ENCODE data around the gene THOC5. TPM values are rescaled to one million over a fixed set of nuclear protein-coding genes. Genes with fewer than 3 reads are reported as not detected.
A peak's percentile ranks its signal among the peaks of the same experiment; 100 is the strongest.

The THOC5 gene
- total RNA-seq, 1 donor from 2014 or later, result 33.0 TPM

DNA sequence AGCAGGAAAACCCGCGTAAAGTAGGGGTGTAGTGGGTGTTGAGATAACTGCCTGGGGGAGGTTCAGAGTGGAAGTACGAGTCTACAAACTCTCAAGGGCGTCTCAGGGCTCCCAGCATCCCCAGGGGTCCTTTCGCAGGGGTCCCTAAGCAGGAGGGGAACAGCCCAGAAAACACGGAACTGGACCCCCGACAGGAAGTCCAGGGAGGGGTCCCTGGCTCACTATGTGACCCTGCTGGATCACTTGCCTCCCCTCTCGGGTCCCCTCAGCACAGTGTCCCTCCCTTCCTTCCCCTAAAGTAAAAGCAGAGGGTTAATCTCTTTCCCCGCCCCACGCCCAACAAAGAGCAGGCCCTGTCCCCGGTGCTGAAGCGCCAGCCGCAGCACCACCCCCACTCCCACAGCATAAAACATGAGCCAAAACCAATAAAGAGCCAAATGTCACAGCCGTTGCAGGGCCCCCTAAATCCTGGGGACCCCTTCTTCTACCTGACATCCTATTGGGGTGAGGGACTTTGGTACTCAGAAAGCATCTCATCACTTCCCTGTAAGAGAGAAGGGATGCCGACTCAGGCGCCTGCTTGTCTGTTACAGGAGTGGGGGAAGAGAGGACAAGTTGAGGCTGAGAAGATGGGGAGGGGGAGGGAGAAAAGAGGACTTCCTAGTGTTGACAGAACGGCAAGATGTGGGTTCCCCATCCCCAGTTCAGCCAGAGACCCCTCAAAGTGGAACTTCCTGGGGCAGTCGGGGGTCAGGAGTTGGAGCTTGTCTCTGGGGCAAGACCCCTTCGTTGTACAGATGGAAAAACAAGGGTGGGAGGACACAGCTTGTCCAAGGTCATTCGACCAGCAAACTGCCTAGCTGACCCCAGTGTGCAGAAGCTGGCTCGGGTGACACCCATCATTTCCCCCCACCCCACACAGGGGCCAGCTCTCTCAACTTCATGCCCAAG is 75.0 kb downstream of the THOC5 start:
- no peak for DNase-seq (ENCODE audit: low spot score in 2 of 2)

DNA sequence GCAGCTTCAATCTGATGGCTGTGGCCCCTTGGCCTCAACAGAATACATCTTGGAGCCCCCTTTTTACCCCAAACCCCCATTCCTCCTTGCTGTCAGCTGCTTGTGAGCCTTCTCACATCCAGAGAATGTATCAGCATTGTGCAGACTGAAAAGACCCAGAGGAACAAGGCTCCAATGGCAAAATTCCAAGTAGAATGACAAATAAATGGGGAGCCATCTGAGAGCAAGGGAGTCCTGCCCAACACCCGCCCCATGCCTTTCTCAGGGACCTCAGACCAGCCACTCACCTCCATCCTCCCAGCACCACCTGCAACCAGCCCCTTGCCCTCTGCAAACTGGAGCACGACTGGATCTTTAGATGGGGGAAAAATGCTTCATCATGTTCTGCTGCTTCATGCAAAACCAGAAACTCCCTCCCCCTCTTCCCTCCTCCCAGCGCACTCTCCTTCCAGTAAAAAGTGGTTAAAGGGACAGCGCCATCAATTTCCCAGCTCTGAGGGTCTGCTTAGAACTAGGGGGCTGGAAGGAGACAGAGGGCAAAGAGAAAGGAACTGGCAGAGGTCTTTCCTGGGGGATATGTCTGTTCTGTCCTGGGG is 75.7 kb downstream of the THOC5 start:
- FAIRE-seq, result no peak
- no peak for DNase-seq (ENCODE audit: low spot score in 2 of 2)

More for the DNA sequence above, 75.0 kb downstream of the THOC5 start:
- no peak for FAIRE-seq

DNA sequence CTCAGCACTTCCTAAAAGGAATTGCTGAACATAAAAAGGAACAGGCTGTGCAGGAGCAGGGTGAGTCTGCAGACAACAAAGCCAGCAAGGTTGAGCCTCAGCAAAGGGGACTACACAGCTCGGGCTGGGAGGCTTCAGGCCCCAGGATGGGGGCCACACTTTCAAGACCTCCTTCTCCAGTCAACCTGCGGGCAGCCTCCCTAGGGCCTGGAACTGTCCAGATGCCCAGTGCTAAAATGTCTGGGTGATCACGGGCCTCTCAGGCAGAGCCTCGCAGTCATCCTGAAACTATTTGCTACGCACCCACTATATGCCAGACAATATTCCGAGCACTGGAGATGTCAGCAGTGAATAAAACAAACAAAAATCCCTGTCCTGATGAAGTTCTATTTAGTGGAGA is 77.4 kb downstream of the THOC5 start:
- DNase-seq (ENCODE audit: low spot score in 2 of 2) (no peak), FAIRE-seq (no peak)

DNA sequence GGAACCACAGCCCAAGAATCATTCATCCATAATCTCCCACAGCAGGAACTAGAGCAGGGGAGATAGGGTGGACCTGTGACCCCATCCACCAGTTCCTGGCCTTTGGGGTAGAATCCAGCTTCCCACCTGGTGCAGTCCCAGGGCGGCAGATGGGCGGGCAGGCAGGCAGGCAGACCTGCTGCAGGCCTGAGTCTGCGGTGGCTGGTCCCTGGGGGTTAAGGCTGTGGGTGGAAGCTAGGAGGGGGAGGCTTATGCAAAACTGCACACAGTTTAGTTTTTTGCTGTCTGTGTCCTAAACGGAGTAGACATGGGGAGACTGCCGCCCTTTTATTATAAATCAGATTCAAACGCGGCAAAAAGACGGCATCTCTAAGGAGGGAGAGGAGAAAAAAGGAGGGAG is 78.0 kb downstream of the THOC5 start:
- no peak for DNase-seq (ENCODE audit: low spot score in 2 of 2)
- FAIRE-seq, result no peak

DNA sequence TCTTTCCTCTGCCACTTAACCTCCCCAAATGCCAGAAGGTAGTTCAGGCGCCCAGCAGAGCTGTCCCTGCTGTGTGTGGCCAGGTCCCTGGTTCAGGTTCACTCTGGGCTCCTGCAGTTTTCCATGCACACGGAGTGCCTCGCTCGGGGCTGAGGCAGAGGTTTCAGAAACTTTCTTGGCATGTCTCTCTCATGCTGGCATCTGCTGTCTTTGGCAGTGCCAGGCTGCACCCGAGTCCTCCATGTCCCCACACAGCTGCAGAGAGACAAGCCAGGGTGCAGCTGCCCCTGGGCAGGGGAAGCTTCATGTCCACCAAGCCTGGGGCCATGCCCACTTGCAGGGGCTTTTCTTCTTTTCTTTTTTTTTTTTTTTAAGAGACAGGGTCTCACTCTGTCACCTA is 80.6 kb downstream of the THOC5 start:
- no peak for FAIRE-seq
- DNase-seq (ENCODE audit: low spot score in 2 of 2), result no peak

DNA sequence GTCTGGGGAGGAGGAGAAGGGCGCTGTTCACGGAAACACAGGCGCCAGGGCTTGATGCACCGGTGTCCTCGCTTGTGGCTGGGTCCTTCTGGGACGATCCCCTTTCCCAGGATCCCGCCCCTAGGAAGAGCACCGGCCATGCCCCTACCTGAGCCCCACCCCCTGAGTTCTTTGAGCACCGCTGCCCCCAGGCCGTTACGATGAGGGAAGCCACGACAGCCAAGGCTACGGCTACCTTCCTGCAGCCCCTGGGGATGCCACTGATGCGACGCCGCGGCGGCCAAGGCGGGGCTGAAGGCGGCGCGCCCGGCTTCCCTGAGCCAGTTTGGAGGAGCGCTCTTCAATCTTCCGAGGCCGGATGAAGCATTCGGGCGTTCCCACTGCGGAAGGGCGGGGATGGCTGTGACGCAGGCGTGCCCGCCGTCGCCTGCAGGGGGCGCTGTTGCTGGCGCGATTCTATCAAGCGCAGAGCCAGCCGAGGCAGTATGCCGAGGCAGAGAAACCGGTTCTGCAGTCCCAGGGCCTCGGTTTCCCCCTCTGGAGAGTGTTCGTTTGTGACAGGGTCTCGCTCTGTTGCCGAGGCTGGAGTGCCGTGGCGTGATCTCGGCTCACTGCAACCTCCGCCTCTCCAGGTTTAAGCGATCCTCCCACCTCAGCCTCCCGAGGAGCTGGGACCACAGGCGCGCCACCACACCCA is 83.2 kb downstream of the THOC5 start:
- FAIRE-seq, result no peak
- peak in 1 of 2 donors; percentile 59 for DNase-seq (ENCODE audit: low spot score in 2 of 2)

DNA sequence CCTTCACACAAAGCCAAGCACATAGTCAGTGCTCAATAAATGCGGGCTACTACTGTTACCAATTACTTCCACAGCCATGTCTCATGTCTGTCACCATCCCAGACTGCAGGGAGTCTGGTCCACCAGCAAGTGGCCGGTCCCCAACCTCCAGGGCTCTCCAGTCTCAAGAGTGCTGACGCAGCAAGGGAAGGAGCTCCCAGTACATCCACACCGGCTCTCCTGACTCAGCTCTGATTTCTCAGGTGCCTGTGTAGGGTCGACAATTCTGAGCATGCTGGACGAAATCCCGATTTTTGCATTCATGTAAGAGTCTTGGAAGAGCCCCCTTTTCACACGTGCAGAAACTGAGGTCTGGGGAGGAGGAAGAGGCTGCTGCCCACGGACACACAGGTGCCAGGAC is 83.8 kb downstream of the THOC5 start:
- FAIRE-seq, result no peak

DNA sequence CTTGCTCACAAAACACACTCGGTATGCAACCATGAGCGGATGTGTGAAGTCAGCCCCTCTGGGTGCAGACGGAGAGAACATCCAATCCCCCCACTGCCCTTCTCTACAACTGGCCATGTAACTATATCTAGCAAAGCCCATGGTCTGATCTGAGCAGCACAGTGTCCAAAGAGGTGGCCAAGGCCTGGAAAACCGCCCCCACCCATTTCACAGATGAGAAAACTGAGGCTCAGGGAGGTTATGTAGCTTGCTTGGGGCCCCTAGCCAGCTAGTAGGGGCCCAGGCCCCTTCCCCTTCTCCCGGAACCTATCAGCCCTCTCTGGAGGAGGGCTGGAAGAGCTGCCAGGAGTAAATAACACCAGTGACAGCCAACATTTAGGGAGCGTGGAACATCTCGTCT is 89.0 kb downstream of the THOC5 start:
- no peak for DNase-seq (ENCODE audit: low spot score in 2 of 2)
- FAIRE-seq, result no peak

More for the DNA sequence above, 83.8 kb downstream of the THOC5 start:
- no peak for DNase-seq (ENCODE audit: low spot score in 2 of 2)

DNA sequence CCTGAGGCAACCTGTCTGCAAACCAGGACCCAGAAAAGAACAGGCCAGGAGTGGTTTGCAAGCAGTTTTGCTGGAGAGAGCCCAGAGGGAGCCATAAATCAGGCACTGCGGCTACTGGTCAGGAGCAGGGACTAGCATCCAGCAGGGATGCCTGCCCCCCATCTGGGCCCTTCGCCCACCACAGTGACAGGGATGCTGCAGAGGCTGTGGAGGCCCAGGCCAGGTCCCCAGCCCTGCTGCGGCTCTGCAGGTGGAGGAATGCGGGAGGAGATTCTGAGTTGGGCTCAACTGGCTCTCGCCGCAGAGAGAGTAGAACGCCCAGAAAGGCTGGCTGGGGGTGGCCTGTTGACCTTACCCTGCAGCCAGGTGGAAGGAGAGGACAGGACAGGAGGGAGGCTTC is 89.9 kb downstream of the THOC5 start:
- no peak for FAIRE-seq
- no peak for DNase-seq (ENCODE audit: low spot score in 2 of 2)

DNA sequence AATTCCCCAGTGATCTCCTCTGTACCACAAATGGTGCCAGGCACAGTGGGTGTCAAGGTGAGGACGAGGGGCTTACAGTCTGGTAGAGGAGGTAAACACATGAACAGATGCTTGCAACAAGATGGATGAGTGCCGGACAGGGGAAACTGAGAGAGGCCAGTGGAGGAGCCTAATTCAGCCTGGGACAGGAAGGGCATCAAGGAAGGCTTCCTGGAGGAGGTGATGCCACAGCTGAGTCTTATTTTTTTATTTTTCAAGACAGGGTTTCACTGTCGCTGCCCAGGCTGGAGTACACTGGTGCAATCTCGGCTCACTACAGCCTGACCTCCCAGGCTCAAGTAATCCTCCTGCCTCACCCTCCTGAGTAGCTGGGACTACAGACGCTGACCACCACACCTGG is 92.3 kb downstream of the THOC5 start:
- FAIRE-seq (no peak), DNase-seq (ENCODE audit: low spot score in 2 of 2) (no peak)

DNA sequence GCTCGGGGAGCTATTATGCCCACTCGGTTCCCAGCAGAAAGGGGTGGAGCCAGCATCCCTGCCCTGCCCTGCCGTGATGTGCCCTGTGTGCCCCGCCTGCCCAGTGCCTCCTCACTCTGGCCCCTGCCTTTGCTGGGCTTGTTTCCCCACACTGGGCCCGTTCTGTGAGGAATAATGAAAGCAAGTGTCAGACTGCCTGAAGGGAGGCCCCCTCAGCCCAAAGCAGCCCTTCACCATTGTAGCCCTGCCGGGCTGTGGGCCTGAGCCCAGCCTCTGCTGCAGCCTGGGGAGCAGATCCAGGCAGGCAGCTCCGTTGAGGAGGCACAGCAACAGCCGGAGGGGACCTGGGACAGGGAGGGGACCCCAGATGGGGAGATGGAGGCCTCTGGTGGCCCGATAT is 93.8 kb downstream of the THOC5 start:
- FAIRE-seq, result no peak
- no peak for DNase-seq (ENCODE audit: low spot score in 2 of 2)

DNA sequence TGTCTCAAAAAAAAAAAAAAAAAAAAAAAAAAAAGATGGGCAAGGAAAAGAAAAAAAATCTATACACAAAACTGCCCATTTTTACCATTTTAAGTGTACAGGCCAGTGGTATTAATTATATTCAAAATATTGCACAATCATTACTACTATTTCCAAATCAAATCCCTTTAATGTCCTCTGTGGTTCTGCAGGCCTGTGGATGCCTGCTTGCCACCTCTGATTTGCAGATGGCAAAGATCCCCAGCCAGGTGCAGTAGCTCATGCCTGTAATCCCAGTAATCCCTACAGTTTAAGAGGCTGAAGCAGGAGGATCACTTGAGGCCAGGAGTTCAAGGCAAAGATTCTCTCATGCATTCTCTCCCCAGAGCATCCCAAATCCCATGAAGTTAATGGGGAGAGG is 95.0 kb downstream of the THOC5 start:
- FAIRE-seq (no peak), DNase-seq (ENCODE audit: low spot score in 2 of 2) (no peak)

DNA sequence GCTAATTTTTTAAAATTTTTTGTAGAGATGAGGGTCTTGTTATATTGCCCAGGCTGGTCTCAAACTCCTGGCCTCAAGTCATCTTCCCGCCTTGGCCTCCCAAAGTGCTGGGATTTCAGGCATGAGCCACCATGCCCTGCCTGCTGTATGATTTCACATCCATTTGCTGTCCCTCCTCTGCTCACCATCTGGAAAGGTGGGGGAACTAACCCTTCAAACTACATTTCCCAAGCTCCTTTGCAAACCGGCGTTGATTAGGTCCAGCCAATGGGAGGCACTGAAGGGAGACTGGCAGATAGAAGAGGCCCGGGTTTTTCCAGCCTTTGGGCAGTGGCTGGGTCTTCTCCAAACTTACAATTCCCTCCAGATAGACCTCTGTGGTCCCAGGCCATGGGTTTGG is 95.8 kb downstream of the THOC5 start:
- DNase-seq (ENCODE audit: low spot score in 2 of 2) (peak in 1 of 2 donors; percentile 45), FAIRE-seq (no peak)

DNA sequence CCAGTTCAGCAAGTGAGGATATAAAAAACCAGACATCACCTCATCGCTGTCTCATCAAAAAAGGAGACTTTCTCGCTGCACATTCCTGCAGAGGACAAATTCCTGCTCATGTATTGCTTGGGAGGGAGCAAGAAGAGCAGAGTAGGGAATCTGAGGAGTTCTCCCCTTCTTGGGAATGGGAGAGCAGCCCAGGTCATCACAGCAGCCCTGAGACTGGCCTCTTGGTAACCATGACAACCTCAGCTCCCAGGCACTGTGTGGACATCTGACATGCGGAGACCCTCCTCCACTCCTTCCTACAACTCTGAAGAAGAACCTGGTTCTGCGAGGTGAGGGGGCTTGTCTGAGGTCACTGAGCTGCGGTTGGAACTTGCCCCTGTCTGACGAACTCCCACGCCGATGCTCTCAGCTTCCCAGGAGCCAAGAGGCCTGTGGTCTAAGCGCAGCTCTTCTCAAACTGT is 97.3 kb downstream of the THOC5 start:
- FAIRE-seq (no peak), DNase-seq (ENCODE audit: low spot score in 2 of 2) (no peak)

Other genes with a start within 250 kb of the THOC5 start
- 2.9 TPM for gene GAS2L1, start 247.1 kb downstream of the THOC5 start, total RNA-seq
- 2.0 TPM for gene RASL10A, start 238.1 kb downstream of the THOC5 start, total RNA-seq
- gene AP1B1, start 165.2 kb downstream of the THOC5 start, total RNA-seq, result 44.8 TPM
- gene RFPL1, start 115.2 kb downstream of the THOC5 start, total RNA-seq, result under 0.01 TPM
- 0.41 TPM for gene NEFH, start 73.5 kb downstream of the THOC5 start, total RNA-seq
- gene NIPSNAP1, start 27.4 kb upstream of the THOC5 start, total RNA-seq, result 84.4 TPM
- 41.2 TPM for gene NF2, start 49.9 kb upstream of the THOC5 start, total RNA-seq
- gene CABP7, start 166.2 kb upstream of the THOC5 start, total RNA-seq, result 1.6 TPM
- gene ZMAT5, start 213.2 kb upstream of the THOC5 start, total RNA-seq, result 13.9 TPM
- 47.3 TPM for gene UQCR10, start 213.6 kb upstream of the THOC5 start, total RNA-seq

All from frontal cortex (tissue), 4 donors.